Breast epithelium (tissue), 3 donors: Measurements from ENCODE around the gene PPM1L.

Experiments
- CTCF ChIP-seq, 3 donors: fragments of 450-650 bp; IDR thresholded peaks; one replicate each; pipeline ENCODE4 v1.5.1; 2016 to 2017; ENCODE audit warnings: antibody characterized with exemption in 3 of 3, mild to moderate bottlenecking in 3 of 3, moderate library complexity in 3 of 3
- POLR2A ChIP-seq: fragments of 450-650 bp; IDR thresholded peaks from one replicate; pipeline ENCODE4 v1.6.1; 2016; ENCODE audit warnings: antibody characterized with exemption, mild to moderate bottlenecking, moderate library complexity
- POLR2AphosphoS5 ChIP-seq, 3 donors: sonication (generic); formaldehyde crosslinking; IDR thresholded peaks; one replicate each; pipeline ENCODE4 v1.6.1; 2017; ENCODE audit warnings: antibody characterized with exemption in 3 of 3

- TF ChIP-seq CTCF (IDR thresholded peaks at IDR 0.05) (no peak), POLR2A (no peak), POLR2AphosphoS5 (IDR thresholded peaks at IDR 0.05) (no peak)
Measured at GRCh38 chr3:160999274-160999673, 243.2 kb downstream of the PPM1L start.
